ENCODE measurements around the gene DNAH7.
A peak's percentile ranks its signal among the peaks of the same experiment; 100 is the strongest.

DNAH7 gene

DNA sequence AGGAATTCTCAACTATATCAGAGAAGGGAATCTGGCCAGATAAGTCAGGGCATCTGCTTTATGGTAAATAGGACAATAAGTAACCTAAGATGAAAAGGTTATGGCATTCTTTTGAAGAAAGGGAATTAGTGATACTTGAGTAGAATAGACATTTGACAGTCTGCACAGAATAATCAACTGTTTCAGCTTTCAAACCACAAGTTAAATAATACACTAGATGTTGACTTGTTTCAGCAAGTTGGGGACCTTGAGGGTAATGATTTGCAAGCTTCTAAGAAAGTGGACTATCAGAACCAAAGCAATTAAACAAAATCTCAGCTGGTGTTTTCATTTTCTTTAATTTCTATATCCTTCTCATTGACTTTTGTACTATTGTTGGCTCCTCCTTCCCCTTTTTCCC lies 357.2 kb downstream of the DNAH7 start:
- no peaks in the 10 kb centered on the region for H3K36me3 ChIP-seq (replicated peaks)
- in situ Hi-C loops (cut with HindIII; ENCODE audit: low pct_ligation_motif_present, low sequenced_read_pairs), result no loop called here
- H3K27me3 ChIP-seq (replicated peaks), result no peaks in the 10 kb centered on the region
- no peak for DNase-seq
- H3K4me3 ChIP-seq (ENCODE audit: low read depth, low read length), result no peak overlapping the region
- no peak for TF ChIP-seq CTCF (IDR thresholded peaks at IDR 0.05; ENCODE audit: low read depth, low read length, missing control alignments)
- H3K27ac ChIP-seq, result no peak overlapping the region

DNA sequence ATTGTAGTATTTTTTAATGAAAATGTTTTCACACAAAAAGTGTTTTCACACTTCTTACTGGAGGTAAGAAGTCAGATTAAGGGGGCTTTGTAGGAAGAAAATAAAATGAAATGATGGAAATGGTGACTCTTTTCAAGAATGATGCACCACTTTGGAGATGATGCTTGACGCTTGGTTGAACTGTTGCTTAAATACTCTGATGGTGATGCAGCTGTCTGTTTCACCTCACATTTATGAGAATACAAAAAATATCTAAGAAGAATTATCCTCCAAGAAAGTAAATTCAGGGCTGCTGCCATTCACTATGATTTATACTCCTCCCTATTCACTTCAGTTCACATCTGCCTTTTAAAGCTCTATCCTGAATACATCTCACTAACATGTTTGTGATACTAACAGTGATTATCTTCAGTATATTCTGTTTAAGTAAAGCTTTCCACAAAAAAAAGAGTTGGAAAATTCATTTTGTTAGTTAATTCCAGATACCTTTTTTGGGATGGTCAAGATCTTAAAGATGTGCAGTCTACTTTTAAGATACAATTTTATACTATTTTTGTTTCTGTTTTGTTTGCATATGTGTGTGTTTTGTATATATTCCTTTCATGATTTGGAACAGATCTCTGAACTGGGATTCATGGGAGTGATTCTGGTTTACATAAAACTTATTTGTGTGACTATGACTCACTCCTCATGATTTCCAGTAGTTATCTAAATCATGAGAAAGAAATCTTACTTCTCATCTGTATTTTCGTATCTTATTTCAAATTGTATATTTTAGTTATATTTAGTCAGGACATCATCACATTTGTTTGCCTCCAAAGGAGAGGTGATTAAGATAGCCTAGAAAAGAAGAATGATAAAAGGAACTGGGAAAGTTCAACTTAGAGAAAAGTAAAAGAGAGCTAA lies 358.5 kb downstream of the DNAH7 start:
- no peaks in the 10 kb centered on the region for H3K36me3 ChIP-seq (replicated peaks)
- in situ Hi-C loops (cut with HindIII; ENCODE audit: low pct_ligation_motif_present, low sequenced_read_pairs), result no loop called here
- no peak for TF ChIP-seq CTCF (IDR thresholded peaks at IDR 0.05; ENCODE audit: low read depth, low read length, missing control alignments)
- H3K27ac ChIP-seq, result peak overlapping the region; percentile 55
- H3K27me3 ChIP-seq (replicated peaks), result no peaks in the 10 kb centered on the region
- H3K4me3 ChIP-seq (ENCODE audit: low read depth, low read length), result no peak overlapping the region
- DNase-seq, result no peak

DNA sequence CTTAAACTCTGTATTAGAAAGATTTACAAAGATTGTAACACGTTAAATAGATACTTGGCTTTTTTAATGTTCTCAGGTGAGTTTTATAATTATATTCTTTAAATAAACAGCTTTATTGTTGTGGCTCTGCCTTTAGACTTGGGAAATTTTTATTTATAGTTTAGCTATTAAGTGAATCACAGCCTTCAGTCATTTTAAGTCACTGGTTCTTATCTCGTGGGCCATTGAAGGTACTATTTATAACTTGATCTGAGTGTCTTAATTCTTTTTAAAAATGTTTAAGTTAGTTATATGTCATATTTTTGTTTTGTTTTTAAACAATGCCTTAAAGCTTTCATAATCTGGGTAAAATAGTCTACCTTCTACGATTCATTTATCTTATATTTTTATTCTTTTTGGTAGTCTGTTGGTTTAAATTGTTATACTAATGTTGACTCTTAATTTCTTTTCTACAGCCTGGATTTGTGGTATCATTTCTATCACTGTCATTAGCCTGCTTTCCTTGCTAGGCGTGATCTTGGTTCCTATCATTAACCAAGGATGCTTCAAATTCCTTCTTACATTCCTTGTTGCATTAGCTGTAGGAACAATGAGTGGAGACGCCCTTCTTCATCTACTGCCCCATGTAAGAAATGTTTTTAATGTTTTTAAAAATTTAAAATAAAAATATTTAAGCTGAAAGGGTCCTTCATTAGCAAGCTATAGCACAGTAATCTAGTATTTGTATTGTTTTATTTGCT lies 362.3 kb downstream of the DNAH7 start:
- peak; percentile 12 for DNase-seq
- in situ Hi-C loops (cut with HindIII; ENCODE audit: low pct_ligation_motif_present, low sequenced_read_pairs), result no loop called here
- Histone ChIP-seq H3K27me3 (replicated peaks) (no peaks in the 10 kb centered on the region), H3K36me3 (replicated peaks) (no peaks in the 10 kb centered on the region), H3K4me3 (ENCODE audit: low read depth, low read length) (no peak overlapping the region), H3K27ac (peak overlapping the region; percentile 41)
- no peak for TF ChIP-seq CTCF (IDR thresholded peaks at IDR 0.05; ENCODE audit: low read depth, low read length, missing control alignments)

DNA sequence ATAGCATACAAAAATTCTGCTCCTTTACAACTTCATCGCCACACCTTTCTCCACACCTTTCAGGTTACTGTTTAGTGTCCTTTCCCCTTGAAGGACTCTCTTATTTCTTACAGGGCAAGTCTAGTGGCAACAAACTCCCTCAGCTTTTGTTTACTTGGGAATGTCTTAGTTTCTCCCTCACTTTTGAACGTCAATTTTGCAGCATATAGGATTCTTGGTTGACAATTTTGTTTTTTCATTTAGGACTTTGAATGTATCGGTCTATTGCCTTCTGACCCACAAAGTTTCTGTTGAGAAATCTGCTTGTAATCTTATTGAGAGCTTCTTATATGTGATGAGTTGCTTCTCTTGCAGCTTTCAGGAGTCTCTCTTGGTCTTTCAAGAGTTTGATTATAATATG lies 368.2 kb downstream of the DNAH7 start:
- no peak overlapping the region for H3K4me3 ChIP-seq (ENCODE audit: low read depth, low read length)
- no peak for DNase-seq
- in situ Hi-C loops (cut with HindIII; ENCODE audit: low pct_ligation_motif_present, low sequenced_read_pairs), result no loop called here

DNA sequence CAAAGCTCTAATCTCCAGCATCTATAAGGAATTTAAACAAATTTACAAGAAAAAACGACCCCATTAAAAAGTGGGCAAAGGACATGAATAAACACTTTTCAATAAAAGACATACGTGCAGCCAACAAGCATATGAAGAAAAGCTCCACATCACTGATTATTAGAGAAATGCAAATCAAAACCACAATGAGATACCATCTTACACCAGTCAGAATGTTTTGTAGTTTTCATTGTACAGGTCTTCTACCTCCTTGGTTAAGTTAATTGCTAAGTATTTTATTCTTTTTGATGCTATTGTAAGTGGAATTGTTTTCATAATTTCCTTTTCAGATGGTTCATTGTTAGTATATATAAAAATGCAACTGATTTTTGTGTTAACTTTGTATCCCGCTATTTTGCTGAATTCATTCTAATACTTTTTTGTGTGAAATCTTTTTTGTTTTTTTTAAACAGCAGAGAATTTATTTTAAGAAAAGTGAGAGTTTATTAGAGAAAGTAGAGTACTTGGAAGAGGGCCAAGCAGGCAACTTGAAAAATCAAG lies 370.9 kb downstream of the DNAH7 start:
- H3K4me3 ChIP-seq (ENCODE audit: low read depth, low read length), result no peak overlapping the region
- no peak overlapping the region for H3K27ac ChIP-seq
- H3K36me3 ChIP-seq (replicated peaks), result no peaks in the 10 kb centered on the region
- TF ChIP-seq CTCF (IDR thresholded peaks at IDR 0.05; ENCODE audit: low read depth, low read length, missing control alignments), result no peak
- DNase-seq, result no peak
- H3K27me3 ChIP-seq (replicated peaks), result no peaks in the 10 kb centered on the region
- in situ Hi-C loops (cut with HindIII; ENCODE audit: low pct_ligation_motif_present, low sequenced_read_pairs), result no loop called here

More for the DNA sequence above, 368.2 kb downstream of the DNAH7 start:
- Histone ChIP-seq H3K36me3 (replicated peaks) (no peaks in the 10 kb centered on the region), H3K27me3 (replicated peaks) (no peaks in the 10 kb centered on the region), H3K27ac (no peak overlapping the region)
- TF ChIP-seq CTCF (IDR thresholded peaks at IDR 0.05; ENCODE audit: low read depth, low read length, missing control alignments), result no peak

All from brain microvascular endothelial cell (primary cell).